Astrocyte (in vitro differentiated cells and primary cell): ENCODE data around the gene EXD3. TPM values are rescaled to one million over a fixed set of nuclear protein-coding genes. Genes with fewer than 3 reads are reported as not detected.

Experiments
- DNase-seq: peaks from one replicate; pipeline ENCODE4 v3.0.0-alpha.2; 2010; ENCODE audit warnings: low read depth
- FAIRE-seq: peaks from 2 replicates; lab custom pipeline; 2011; peaks lifted over from hg19 to GRCh38; lab: Jason Lieb, UNC
- H2AFZ ChIP-seq: 2 replicates; pipeline ENCODE4 v1.6.0; 2012; ENCODE audit warnings: low read depth, low read length, inconsistent platforms
- H3K27ac ChIP-seq: 2 replicates; pipeline ENCODE4 v1.5.1; 2011; ENCODE audit warnings: low read depth, low read length, inconsistent platforms
- H3K27me3 ChIP-seq: 2 replicates; pipeline ENCODE4 v1.6.0; 2011; ENCODE audit warnings: low read length, inconsistent platforms; ENCODE audit not compliant: insufficient read depth
- H3K36me3 ChIP-seq: 2 replicates; pipeline ENCODE4 v1.5.1; 2011; ENCODE audit warnings: low read length, inconsistent platforms; ENCODE audit not compliant: insufficient read depth
- H3K4me1 ChIP-seq: 2 replicates; pipeline ENCODE4 v1.5.1; 2011; ENCODE audit warnings: low read length, inconsistent platforms; ENCODE audit not compliant: insufficient read depth
- H3K4me2 ChIP-seq: 2 replicates; pipeline ENCODE4 v1.6.0; 2012; ENCODE audit warnings: low read length, inconsistent platforms
- H3K4me3 ChIP-seq: 2 replicates; pipeline ENCODE4 v1.5.1; 2011; ENCODE audit warnings: low read depth, mild to moderate bottlenecking, low read length, inconsistent platforms; ENCODE audit not compliant: insufficient read depth
- H3K79me2 ChIP-seq: 2 replicates; pipeline ENCODE4 v1.6.0; 2012; ENCODE audit warnings: mild to moderate bottlenecking, low read length, inconsistent platforms; ENCODE audit not compliant: insufficient read depth
- H3K9ac ChIP-seq: 2 replicates; pipeline ENCODE4 v1.6.0; 2012; ENCODE audit warnings: mild to moderate bottlenecking, low read length, inconsistent platforms
- H3K9me3 ChIP-seq: 2 replicates; pipeline ENCODE4 v1.5.1; 2012; ENCODE audit warnings: low read depth, mild to moderate bottlenecking, low read length, inconsistent platforms; ENCODE audit not compliant: insufficient read depth
- H4K20me1 ChIP-seq: 2 replicates; pipeline ENCODE4 v1.6.0; 2012; ENCODE audit warnings: low read length, inconsistent platforms; ENCODE audit not compliant: insufficient read depth
- H3K27ac Mint-ChIP-seq: one replicate; pipeline ENCODE4 v1.8.0; 2021; ENCODE audit warnings: mild to moderate bottlenecking, mixed read lengths; ENCODE audit not compliant: unreplicated experiment
- H3K27me3 Mint-ChIP-seq: one replicate; pipeline ENCODE4 v1.8.0; 2021; ENCODE audit warnings: low read depth, mixed read lengths; ENCODE audit not compliant: unreplicated experiment
- H3K36me3 Mint-ChIP-seq: one replicate; pipeline ENCODE4 v1.8.0; 2021; ENCODE audit warnings: low read depth, mixed read lengths; ENCODE audit not compliant: unreplicated experiment
- H3K4me1 Mint-ChIP-seq: one replicate; pipeline ENCODE4 v1.8.0; 2021; ENCODE audit warnings: low read depth, mixed read lengths; ENCODE audit not compliant: unreplicated experiment
- H3K4me3 Mint-ChIP-seq: one replicate; pipeline ENCODE4 v1.8.0; 2021; ENCODE audit warnings: mild to moderate bottlenecking, moderate library complexity, mixed read lengths; ENCODE audit not compliant: unreplicated experiment
- H3K9me3 Mint-ChIP-seq: one replicate; pipeline ENCODE4 v1.8.0; 2021; ENCODE audit warnings: mild to moderate bottlenecking, mixed read lengths; ENCODE audit not compliant: unreplicated experiment
- EZH2 ChIP-seq: IDR thresholded peaks from 2 replicates; pipeline ENCODE4 v1.6.1; 2012; ENCODE audit warnings: mild to moderate bottlenecking, low read length, inconsistent platforms; ENCODE audit not compliant: insufficient read depth
- total RNA-seq: library from RNA; stranded (reverse); gene quantifications from 2 replicates; pipeline ENCODE4 v1.2.1, GENCODE V29; 2021
- TF ChIP-seq, protein P1 (sequence below): IDR thresholded peaks from 2 replicates; pipeline ENCODE4 v1.5.1; 2011; ENCODE audit warnings: low read depth, mild to moderate bottlenecking, inconsistent platforms, low read length, moderate library complexity; ENCODE audit not compliant: insufficient read depth

The EXD3 gene
- total RNA-seq, 1 donor from 2014 or later: 8.5 TPM

DNA sequence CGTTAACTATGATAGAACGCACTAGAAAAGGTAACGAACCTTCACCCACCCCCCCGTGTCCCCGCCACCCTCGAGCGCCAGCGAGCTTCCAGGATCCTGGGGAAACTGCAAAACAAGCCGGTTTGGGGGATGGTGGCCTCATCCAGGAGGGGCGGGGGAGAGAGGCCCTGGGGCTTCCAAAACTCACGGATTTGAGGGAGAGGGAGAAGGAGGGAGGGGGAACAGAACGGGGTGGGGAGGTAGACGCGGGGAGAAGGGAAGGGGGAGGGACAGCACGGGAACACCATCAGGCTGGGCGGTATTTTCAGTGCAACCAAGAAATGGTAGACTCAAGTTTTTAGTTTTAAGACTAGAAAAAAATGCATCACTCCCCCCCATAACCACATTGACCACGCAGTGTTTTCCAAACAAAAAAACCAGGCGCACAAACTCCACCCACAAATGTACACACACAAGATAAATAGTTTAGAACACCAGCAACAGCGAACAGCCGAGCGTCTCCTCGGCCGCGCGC lies 122.3 kb downstream of the EXD3 start:
- peaks cover 45% of the 10 kb centered on the region for H3K4me1 ChIP-seq
- Mint-ChIP-seq H3K9me3 (no peaks in the 10 kb centered on the region), H3K27me3 (peaks cover 5% of the 10 kb centered on the region), H3K27ac (peak overlapping the region; percentile 81), H3K4me3 (peak overlapping the region; percentile 92), H3K36me3 (no peaks in the 10 kb centered on the region), H3K4me1 (peaks cover 8% of the 10 kb centered on the region)
- peaks cover 3% of the 10 kb centered on the region for H4K20me1 ChIP-seq
- peak overlapping the region; percentile 88 for H3K4me2 ChIP-seq
- peak overlapping the region; percentile 57 for H3K9ac ChIP-seq
- H2AFZ ChIP-seq: peak overlapping the region; percentile 84
- FAIRE-seq (no peak), DNase-seq (no peak)
- no peak for TF ChIP-seq EZH2
- TF ChIP-seq, protein P1, sequence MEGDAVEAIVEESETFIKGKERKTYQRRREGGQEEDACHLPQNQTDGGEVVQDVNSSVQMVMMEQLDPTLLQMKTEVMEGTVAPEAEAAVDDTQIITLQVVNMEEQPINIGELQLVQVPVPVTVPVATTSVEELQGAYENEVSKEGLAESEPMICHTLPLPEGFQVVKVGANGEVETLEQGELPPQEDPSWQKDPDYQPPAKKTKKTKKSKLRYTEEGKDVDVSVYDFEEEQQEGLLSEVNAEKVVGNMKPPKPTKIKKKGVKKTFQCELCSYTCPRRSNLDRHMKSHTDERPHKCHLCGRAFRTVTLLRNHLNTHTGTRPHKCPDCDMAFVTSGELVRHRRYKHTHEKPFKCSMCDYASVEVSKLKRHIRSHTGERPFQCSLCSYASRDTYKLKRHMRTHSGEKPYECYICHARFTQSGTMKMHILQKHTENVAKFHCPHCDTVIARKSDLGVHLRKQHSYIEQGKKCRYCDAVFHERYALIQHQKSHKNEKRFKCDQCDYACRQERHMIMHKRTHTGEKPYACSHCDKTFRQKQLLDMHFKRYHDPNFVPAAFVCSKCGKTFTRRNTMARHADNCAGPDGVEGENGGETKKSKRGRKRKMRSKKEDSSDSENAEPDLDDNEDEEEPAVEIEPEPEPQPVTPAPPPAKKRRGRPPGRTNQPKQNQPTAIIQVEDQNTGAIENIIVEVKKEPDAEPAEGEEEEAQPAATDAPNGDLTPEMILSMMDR: no peak
- H3K27me3 ChIP-seq: peaks cover 8% of the 10 kb centered on the region
- H3K27ac ChIP-seq: no peak overlapping the region
- H3K9me3 ChIP-seq: no peaks in the 10 kb centered on the region
- no peaks in the 10 kb centered on the region for H3K79me2 ChIP-seq
- H3K4me3 ChIP-seq: peak overlapping the region; percentile 51
- no peaks in the 10 kb centered on the region for H3K36me3 ChIP-seq

DNA sequence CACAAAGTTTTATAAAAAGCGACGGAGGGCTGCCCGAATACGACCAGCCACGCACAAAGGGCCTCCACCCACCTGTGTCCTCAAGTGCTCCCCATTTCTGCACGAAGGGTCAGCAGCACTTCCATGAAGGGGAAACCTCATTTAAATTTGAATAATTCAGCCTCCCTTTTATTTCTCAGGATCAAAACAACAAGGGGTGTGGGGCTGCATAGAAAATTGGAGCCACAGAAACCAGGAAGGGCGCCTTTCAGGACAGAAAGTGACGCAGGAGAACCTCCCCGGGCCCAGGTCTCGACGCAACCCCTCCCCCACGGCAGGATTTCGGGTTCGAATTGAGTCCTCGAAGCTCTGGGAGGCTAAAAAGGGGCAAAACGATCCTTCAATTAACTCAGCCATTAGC lies 123.0 kb downstream of the EXD3 start:
- Histone ChIP-seq H3K9ac (no peak overlapping the region), H3K4me3 (no peak overlapping the region), H3K79me2 (no peaks in the 10 kb centered on the region), H3K4me2 (peak overlapping the region; percentile 65), H3K27me3 (peaks cover 8% of the 10 kb centered on the region), H3K27ac (no peak overlapping the region), H3K9me3 (no peaks in the 10 kb centered on the region), H3K36me3 (no peaks in the 10 kb centered on the region), H2AFZ (no peak overlapping the region), H3K4me1 (peaks cover 41% of the 10 kb centered on the region), H4K20me1 (peaks cover 3% of the 10 kb centered on the region)
- no peaks in the 10 kb centered on the region for H3K36me3 Mint-ChIP-seq
- H3K4me3 Mint-ChIP-seq: peak overlapping the region; percentile 92
- peaks cover 8% of the 10 kb centered on the region for H3K4me1 Mint-ChIP-seq
- TF ChIP-seq, protein P1: no peak
- no peak for TF ChIP-seq EZH2
- no peaks in the 10 kb centered on the region for H3K9me3 Mint-ChIP-seq
- no peak overlapping the region for H3K27ac Mint-ChIP-seq
- no peak for FAIRE-seq
- peaks cover 5% of the 10 kb centered on the region for H3K27me3 Mint-ChIP-seq
- DNase-seq: no peak

DNA sequence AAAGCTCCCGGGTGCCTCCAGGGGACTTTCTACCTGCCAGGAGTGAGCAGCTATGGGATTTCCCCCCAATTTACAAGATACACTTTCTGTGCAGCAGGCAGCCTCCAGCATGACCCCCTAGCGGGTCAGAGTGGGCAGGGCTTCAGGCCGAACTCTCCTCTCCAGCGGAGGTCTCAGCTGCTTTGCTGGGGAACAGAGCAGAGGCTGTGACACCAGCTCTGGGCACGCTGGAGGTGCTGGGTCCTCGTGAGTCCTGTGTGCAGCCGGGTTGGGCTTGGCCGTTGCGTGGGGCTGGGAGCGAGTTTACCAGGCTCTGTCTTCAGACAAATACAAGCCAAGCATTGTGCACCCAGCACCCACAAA lies 123.8 kb downstream of the EXD3 start:
- no peaks in the 10 kb centered on the region for H3K9me3 Mint-ChIP-seq
- no peak overlapping the region for H3K27ac Mint-ChIP-seq
- peak overlapping the region; percentile 16 for H3K9ac ChIP-seq
- peaks cover 38% of the 10 kb centered on the region for H3K4me1 ChIP-seq
- no peaks in the 10 kb centered on the region for H3K79me2 ChIP-seq
- TF ChIP-seq, protein P1: no peak
- TF ChIP-seq EZH2: no peak
- peak overlapping the region; percentile 68 for H3K4me2 ChIP-seq
- no peak overlapping the region for H3K4me3 ChIP-seq
- peaks cover 8% of the 10 kb centered on the region for H3K27me3 ChIP-seq
- H3K4me1 Mint-ChIP-seq: peaks cover 8% of the 10 kb centered on the region
- peaks cover 3% of the 10 kb centered on the region for H4K20me1 ChIP-seq
- H3K36me3 ChIP-seq: no peaks in the 10 kb centered on the region
- peak overlapping the region; percentile 37 for H2AFZ ChIP-seq
- FAIRE-seq (no peak), DNase-seq (no peak)
- no peak overlapping the region for H3K27ac ChIP-seq
- peaks cover 3% of the 10 kb centered on the region for H3K9me3 ChIP-seq
- peaks cover 9% of the 10 kb centered on the region for H3K27me3 Mint-ChIP-seq
- H3K4me3 Mint-ChIP-seq: peak overlapping the region; percentile 27
- no peaks in the 10 kb centered on the region for H3K36me3 Mint-ChIP-seq
